HL-60 (cell line): Measurements from ENCODE around the gene LRRC7.

Experiments
- POLR2AphosphoS5 ChIP-seq: IDR thresholded peaks from 2 replicates; pipeline ENCODE4 v1.6.1; 2012; ENCODE audit warnings: low read depth
- TF ChIP-seq, protein P1 (sequence below): IDR thresholded peaks from one replicate; pipeline ENCODE4 v1.5.1; 2011; ENCODE audit warnings: low read length, control low read depth, inconsistent platforms; ENCODE audit not compliant: insufficient read depth
- TF ChIP-seq, protein P2 (sequence below): IDR thresholded peaks from 2 replicates; pipeline ENCODE4 v1.6.1; 2012; ENCODE audit warnings: low read depth; ENCODE audit not compliant: insufficient replicate concordance

DNA sequence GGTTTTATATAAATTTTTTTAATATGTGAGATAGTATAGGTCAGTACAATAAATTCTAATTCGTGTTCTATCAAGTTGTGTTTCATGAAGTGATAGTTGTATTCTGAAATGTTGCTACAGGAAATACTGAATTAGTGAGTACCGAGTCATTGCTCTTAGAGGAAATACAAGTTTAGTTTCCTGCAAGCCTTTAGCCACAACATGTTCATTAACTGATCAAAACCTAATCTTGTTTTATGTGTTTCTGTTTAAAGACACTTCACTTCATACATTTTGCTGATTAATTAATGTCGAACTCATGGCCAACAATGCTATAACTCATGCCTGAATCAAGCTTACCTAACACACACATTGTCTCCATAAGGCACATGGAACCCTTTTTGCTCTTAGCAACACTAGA, 43.6 kb downstream of the LRRC7 start:
- TF ChIP-seq, protein P1, sequence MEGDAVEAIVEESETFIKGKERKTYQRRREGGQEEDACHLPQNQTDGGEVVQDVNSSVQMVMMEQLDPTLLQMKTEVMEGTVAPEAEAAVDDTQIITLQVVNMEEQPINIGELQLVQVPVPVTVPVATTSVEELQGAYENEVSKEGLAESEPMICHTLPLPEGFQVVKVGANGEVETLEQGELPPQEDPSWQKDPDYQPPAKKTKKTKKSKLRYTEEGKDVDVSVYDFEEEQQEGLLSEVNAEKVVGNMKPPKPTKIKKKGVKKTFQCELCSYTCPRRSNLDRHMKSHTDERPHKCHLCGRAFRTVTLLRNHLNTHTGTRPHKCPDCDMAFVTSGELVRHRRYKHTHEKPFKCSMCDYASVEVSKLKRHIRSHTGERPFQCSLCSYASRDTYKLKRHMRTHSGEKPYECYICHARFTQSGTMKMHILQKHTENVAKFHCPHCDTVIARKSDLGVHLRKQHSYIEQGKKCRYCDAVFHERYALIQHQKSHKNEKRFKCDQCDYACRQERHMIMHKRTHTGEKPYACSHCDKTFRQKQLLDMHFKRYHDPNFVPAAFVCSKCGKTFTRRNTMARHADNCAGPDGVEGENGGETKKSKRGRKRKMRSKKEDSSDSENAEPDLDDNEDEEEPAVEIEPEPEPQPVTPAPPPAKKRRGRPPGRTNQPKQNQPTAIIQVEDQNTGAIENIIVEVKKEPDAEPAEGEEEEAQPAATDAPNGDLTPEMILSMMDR = no peak
- no peak for TF ChIP-seq POLR2AphosphoS5
- TF ChIP-seq, protein P2, sequence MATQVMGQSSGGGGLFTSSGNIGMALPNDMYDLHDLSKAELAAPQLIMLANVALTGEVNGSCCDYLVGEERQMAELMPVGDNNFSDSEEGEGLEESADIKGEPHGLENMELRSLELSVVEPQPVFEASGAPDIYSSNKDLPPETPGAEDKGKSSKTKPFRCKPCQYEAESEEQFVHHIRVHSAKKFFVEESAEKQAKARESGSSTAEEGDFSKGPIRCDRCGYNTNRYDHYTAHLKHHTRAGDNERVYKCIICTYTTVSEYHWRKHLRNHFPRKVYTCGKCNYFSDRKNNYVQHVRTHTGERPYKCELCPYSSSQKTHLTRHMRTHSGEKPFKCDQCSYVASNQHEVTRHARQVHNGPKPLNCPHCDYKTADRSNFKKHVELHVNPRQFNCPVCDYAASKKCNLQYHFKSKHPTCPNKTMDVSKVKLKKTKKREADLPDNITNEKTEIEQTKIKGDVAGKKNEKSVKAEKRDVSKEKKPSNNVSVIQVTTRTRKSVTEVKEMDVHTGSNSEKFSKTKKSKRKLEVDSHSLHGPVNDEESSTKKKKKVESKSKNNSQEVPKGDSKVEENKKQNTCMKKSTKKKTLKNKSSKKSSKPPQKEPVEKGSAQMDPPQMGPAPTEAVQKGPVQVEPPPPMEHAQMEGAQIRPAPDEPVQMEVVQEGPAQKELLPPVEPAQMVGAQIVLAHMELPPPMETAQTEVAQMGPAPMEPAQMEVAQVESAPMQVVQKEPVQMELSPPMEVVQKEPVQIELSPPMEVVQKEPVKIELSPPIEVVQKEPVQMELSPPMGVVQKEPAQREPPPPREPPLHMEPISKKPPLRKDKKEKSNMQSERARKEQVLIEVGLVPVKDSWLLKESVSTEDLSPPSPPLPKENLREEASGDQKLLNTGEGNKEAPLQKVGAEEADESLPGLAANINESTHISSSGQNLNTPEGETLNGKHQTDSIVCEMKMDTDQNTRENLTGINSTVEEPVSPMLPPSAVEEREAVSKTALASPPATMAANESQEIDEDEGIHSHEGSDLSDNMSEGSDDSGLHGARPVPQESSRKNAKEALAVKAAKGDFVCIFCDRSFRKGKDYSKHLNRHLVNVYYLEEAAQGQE = no peak
